ENCODE measurements around the gene ZNF436. TPM values are rescaled to one million over a fixed set of nuclear protein-coding genes. Genes with fewer than 3 reads are reported as not detected.
A peak's percentile ranks its signal among the peaks of the same experiment; 100 is the strongest.

Gene ZNF436
- total RNA-seq (10 to 100 TPM in 6 of 9 donors, 1 to 10 TPM in 3; 8.1 to 29.8 (median 14.2) TPM), polyA plus RNA-seq (1 to 10 TPM; 3.1 to 4.9 TPM)
- long read RNA-seq, donor 1, full-length matches to known transcripts: 12 of 16 reads
- long read RNA-seq, donor 1, partial matches to known transcripts: 1 of 16 reads
- long read RNA-seq, donor 1, other reads (novel, unspliced or antisense): 3 of 16 reads
- long read RNA-seq, donor 2, full-length matches to known transcripts: 16 of 22 reads
- long read RNA-seq, donor 2, partial matches to known transcripts: 2 of 22 reads
- long read RNA-seq, donor 2, other reads (novel, unspliced or antisense): 4 of 22 reads
- long read RNA-seq, donor 3, full-length matches to known transcripts: 5 of 8 reads
- long read RNA-seq, donor 3, partial matches to known transcripts: 0 of 8 reads
- long read RNA-seq, donor 3, other reads (novel, unspliced or antisense): 3 of 8 reads

DNA sequence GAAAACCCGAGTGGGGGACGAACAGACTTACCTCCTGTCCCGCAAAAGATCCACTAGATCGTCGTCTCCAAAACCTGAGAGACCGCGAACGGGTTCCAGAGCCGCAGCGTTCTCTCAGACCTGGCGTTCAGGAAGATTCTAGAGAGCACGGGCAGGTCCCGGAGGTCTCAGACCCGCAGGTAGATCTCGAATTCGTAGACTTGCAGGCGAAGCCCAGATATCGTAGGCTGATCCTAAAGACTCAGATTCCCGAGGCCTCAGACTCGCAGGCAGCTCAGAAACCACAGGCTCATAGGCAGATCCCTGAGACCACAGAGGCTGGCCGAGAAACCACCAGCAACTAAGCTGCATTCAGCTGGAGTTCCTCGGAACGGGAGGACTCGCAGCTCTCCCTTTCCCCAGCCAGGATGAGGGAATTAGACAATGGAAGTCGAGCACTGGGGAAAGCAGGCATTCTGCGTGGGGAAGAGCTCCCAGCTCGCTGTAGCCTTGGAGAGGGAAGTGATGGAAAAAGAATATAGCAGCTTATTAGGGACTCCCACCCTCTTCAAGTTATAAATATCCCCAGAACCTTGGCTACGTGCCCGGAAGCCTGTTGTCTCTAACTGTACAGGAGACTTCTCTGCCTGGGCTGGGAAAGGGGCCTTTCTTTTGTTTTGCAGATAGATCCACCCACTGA is at the start of gene ZNF436:
TSS of gene ZNF436 (minus strand) at position 502 of the 679 bp plus-strand sequence. CDS start 1,831 bp downstream, outside the sequence.
- 0 to 1% (median 0%) methylated on average over 11 to 29 of the region's 29 CpGs for WGBS, 4 donors
- peak; percentile 88 to 97 (median 95) for DNase-seq
- H3K4me3 ChIP-seq: peak within 1 kb of the TSS; percentile 66 to 100 (median 87)
- peak in 1 of 2 donors; percentile 75 for TF ChIP-seq POLR2A (IDR thresholded peaks at IDR 0.05)
- TF ChIP-seq, protein P1, sequence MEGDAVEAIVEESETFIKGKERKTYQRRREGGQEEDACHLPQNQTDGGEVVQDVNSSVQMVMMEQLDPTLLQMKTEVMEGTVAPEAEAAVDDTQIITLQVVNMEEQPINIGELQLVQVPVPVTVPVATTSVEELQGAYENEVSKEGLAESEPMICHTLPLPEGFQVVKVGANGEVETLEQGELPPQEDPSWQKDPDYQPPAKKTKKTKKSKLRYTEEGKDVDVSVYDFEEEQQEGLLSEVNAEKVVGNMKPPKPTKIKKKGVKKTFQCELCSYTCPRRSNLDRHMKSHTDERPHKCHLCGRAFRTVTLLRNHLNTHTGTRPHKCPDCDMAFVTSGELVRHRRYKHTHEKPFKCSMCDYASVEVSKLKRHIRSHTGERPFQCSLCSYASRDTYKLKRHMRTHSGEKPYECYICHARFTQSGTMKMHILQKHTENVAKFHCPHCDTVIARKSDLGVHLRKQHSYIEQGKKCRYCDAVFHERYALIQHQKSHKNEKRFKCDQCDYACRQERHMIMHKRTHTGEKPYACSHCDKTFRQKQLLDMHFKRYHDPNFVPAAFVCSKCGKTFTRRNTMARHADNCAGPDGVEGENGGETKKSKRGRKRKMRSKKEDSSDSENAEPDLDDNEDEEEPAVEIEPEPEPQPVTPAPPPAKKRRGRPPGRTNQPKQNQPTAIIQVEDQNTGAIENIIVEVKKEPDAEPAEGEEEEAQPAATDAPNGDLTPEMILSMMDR (IDR thresholded peaks at IDR 0.05): no peak
- H3K27me3 ChIP-seq: no peaks in the 10 kb centered on the region
- peaks cover 0 to 24% (median 4%) of the 10 kb centered on the region in 12 donors for H3K9me3 ChIP-seq
- H3K27ac ChIP-seq: peak within 1 kb of the TSS; percentile 94 to 100 (median 98)
- peaks cover 2 to 33% (median 24%) of the 10 kb centered on the region in 9 donors for H3K36me3 ChIP-seq
- H3K4me1 ChIP-seq: peaks cover 17 to 52% (median 40%) of the 10 kb centered on the region in 12 donors
- peak; percentile 40 to 54 (median 52) for ATAC-seq
- intact Hi-C loops (cut with DNase I): loop anchor here in 8 of 10 donors (1.0 to 10.0 kb wide), 9 partner anchors 25 to 115 kb away; partner anchors contain the start of genes ASAP3 (in 2 of the 8) and HNRNPR (in 2 of the 8)

DNA sequence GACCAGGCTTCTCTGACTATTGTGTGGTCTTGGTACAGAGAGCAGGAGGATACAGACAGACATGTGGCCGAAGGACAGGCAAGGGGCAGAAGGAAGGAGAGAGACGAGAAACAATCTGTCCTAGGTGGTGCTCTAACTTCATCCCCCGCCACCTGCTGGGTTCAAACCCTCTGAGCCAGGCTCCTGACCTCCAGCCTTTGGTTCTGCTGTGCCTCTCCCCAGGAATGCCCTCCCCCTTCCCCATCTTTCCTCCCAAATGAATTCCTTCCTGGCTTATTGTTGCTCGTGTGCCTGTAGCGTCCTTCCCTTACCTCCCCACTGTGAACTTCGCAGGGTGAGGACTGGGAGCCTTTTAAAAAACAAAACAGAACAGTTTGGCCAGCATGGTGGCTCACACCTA is 49.5 kb upstream of the ZNF436 start:
- Histone ChIP-seq H3K27me3 (peaks cover 0 to 8% (median 0%) of the 10 kb centered on the region in 9 donors), H3K27ac (peak overlapping the region in 1 of 12 donors; percentile 29), H3K4me3 (no peak overlapping the region), H3K4me1 (peaks cover 0 to 47% (median 29%) of the 10 kb centered on the region in 12 donors), H3K36me3 (peaks cover 0 to 25% (median 10%) of the 10 kb centered on the region in 9 donors), H3K9me3 (no peaks in the 10 kb centered on the region)
- DNase-seq (no peak), ATAC-seq (no peak)
- intact Hi-C loops (cut with DNase I): no loop called here
- TF ChIP-seq, protein P1 (IDR thresholded peaks at IDR 0.05): no peak
- TF ChIP-seq POLR2A (IDR thresholded peaks at IDR 0.05): no peak
- 73 to 77% (median 73%) methylated on average over 6 of the region's 6 CpGs for WGBS, 4 donors

GRCh38 chr1:23417570-23417969 is 47.9 kb upstream of the ZNF436 start:
- peak overlapping the region in 9 of 12 donors; percentile 16 to 62 (median 31) for H3K27ac ChIP-seq
- intact Hi-C loops (cut with DNase I): no loop called here

DNA sequence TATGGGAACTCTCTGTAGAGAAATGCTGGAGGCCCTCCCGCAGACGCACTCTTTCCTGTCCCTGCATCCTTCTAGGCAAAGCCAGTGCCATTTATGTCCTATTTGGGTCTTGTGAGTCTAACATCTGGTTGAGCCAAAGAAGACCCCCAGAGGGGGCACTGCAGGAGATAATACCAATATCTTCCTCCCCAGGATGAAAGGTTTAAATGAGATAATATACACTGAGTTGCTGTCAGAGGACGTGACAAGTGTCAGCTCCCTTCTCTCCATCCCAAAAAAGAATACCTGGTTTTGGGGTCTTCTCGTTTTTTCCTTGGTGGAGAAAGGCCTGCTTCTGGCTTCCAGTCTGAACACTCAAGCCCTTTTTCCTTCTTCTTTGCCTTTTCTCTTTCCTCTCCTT is 47.3 kb upstream of the ZNF436 start:
- H3K4me1 ChIP-seq: peaks cover 0 to 24% (median 8%) of the 10 kb centered on the region in 12 donors
- no peak for DNase-seq
- intact Hi-C loops (cut with DNase I): no loop called here
- no peak for TF ChIP-seq POLR2A (IDR thresholded peaks at IDR 0.05)
- TF ChIP-seq, protein P1 (IDR thresholded peaks at IDR 0.05): no peak
- WGBS, 4 donors: 75 to 93% (median 88%) methylated on average over 4 of the region's 4 CpGs
- no peak overlapping the region for H3K4me3 ChIP-seq
- no peak for ATAC-seq
- H3K27ac ChIP-seq: no peak overlapping the region
- H3K36me3 ChIP-seq: peaks cover 0 to 28% (median 10%) of the 10 kb centered on the region in 9 donors
- no peaks in the 10 kb centered on the region for H3K27me3 ChIP-seq
- H3K9me3 ChIP-seq: no peaks in the 10 kb centered on the region

More at GRCh38 chr1:23417570-23417969, 47.9 kb upstream of the ZNF436 start:
- TF ChIP-seq POLR2A (IDR thresholded peaks at IDR 0.05): no peak
- ATAC-seq: peak in 3 of 4 donors; percentile 42 to 60 (median 59)
- Histone ChIP-seq H3K27me3 (no peaks in the 10 kb centered on the region), H3K36me3 (peaks cover 0 to 28% (median 10%) of the 10 kb centered on the region in 9 donors), H3K9me3 (no peaks in the 10 kb centered on the region), H3K4me1 (peaks cover 0 to 30% (median 14%) of the 10 kb centered on the region in 12 donors), H3K4me3 (no peak overlapping the region)
- WGBS, 4 donors: 24 to 48% (median 39%) methylated on average over 3 of the region's 3 CpGs
- DNase-seq: peak; percentile 41 to 79 (median 69)
